Kidney tubule cell (primary cell): ENCODE data around the gene MBD5.
A peak's percentile ranks its signal among the peaks of the same experiment; 100 is the strongest.

Source experiments
- DNase-seq: peaks from one replicate; pipeline ENCODE4 v3.0.0-alpha.2; 2018; ENCODE audit warnings: low spot score

The MBD5 gene

DNA sequence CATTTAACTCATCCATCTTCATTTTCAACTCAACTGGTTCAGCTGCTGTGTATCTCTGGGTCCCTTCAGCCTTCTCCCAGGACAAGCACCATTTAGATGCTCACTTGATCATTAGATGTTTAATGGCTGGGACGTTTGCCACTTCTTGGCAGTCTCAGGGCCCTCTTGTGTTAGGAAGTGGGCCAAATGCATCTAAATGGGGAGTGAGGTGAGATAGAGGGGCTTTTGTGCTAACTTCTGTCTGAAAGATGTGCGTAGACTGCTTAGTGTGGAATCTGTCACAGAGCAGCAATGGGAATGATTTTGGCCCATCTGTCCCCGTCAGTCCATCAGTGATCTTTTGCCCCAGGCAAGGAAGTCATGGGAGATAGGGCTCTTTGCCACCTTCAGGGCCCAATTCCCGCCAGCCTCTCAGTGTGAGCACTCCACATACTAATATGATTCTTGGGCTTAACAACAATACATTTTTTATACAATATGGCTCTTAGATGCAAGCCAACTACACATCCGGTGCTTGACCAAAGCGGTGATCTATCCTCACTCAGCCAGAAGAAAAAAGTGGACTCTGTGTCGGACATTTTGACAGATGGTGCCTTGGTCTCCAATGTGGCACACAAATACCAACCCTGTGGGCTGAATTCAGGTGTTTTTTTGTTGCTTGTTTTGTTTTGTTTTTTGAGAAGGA, 528.0 kb downstream of the MBD5 start:
- no peak for DNase-seq

DNA sequence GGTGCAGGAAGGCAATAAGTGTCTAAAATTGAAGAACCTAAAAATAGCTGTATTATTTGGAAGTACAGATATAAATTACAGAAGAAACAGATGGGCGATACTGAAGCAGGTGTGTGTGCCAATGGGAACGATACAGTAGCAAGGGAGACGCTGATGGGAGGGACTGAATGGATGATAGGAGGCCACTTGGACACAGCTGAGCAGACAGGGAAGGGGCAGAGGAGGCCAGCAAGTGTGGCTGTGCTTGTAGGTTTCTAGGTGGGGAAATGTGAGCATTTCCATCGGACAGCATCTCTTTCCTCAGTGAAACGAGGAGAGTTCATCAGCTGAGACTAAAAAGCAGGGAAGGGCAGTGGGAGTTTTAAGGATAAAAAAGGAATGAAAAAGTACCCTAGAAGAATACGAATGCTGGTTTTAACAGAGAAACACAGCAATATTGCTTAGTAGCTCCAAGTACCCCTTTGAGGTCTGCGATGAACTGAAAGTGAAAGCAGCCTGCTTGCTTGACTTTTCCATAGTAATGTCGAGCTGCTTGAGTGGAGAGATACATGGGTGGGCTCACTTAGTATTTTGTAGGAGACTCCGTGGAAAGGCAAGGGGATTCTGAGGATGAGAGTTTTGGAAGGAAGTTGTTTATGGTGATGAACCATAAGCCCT, 531.9 kb downstream of the MBD5 start:
- no peak for DNase-seq

DNA sequence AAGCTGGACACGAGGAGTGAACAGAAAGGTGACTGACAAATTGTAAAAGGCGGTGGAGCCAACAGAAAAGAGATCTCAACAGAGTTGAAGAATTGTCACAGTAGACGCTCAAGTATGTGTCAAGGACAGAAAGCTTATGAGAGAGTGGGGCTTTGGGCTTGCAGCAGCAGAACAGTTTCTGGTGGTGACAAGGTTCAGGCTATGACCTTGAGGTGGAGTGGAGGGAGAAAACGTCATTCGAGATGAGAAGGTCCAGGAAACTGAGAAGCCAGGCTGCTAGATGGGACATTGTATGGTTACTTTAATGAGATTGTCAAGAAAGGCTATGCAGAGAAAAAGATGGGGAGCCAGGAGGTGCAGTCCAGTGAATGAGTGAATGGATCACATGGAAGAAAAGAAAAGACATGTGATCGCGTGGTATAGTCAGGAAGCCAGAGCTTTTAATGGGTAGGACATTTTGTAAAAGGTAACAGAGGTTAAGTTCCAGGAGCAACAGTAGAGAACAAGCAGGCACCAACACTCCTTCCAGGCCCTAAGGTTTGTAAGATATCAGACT, 532.5 kb downstream of the MBD5 start:
- DNase-seq = no peak

DNA sequence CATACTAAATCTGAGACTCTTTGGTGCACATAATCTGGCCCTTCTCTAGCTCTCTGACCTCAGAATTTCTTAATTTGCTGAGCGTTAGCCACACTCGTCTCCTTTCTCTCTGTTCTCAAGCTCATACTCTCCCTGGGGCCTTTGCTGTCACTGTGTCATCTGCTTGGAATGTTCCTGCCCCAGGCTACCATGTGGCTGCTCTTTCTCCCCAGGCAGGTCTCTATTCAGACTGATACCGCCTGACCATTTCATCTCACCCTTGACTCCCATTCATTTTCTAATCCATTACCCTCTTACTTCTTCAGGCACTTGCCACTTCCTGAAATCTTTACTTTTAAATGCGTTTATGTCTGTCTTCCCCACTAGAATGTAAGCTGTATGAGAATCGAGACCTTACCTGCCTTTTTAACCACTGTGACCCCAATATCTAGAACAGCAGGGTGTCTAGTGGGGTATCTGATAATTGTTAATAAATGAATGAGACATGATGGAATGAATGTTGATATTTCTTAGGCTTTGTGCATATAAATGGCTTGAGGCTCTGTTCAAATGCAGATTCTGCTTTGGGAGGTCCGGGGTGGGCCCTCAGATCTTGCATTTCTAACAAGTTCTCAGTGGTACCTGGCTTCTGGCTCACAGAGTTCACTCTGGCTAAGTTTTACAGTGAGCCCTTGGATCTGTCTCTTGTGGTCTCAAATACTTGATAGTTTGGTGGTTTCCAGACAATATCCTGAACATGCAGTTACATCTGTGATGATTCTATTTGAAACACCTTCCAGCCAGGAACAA, 533.8 kb downstream of the MBD5 start:
- DNase-seq = peak; percentile 62

GRCh38 chr2:148555622-148556294, 534.9 kb downstream of the MBD5 start:
- no peak for DNase-seq

DNA sequence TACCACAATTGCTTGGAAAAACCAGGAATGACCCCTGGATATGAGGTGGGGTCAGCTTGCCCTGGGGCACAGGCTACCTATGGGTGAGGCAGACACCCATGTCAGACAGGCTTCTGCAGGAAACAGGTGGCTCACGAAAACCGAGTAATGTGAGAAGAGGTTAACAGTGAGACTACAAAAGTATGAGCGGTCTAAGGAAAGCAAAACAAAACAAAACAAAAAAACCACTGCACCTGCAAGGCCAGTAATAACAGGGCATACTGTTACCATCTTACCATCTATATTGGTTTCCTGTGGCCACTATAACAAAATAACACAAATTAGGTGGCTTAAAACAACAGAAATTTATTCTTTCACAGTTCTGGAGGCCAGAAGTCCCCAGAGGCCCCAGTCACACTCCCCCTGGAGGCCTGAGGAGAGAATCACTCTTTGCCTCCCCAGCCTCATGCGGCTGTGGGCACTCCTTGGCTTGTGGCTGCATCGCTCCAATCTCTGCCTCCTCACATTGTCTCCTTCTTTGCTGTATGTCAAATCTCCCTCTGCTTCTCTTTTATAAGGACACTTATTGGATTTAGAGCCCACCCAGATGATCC, 537.0 kb downstream of the MBD5 start:
- DNase-seq = no peak

DNA sequence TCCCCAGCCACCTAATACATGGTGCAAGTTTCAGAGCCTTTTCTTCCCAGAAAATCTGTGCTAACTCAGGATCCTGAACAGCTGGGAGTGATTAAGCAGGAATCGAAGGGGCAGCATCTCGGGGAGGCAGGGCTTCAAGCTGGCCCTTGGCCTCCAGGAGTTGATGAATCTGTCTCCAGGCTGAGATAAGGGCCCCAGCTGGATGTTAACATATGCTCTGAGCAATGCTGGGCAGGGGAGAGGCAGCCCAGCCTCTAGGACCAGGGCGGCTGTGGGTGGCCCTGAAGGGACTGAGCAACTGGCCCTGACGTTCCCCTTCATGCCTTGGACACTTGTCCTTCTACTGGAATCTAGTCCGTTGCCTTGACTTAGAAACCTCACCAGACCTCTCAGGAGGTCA, 539.6 kb downstream of the MBD5 start:
- DNase-seq = no peak

- DNase-seq = no peak
These were observed 540.5 kb downstream of the MBD5 start for GRCh38 chr2:148561389-148561788.

DNA sequence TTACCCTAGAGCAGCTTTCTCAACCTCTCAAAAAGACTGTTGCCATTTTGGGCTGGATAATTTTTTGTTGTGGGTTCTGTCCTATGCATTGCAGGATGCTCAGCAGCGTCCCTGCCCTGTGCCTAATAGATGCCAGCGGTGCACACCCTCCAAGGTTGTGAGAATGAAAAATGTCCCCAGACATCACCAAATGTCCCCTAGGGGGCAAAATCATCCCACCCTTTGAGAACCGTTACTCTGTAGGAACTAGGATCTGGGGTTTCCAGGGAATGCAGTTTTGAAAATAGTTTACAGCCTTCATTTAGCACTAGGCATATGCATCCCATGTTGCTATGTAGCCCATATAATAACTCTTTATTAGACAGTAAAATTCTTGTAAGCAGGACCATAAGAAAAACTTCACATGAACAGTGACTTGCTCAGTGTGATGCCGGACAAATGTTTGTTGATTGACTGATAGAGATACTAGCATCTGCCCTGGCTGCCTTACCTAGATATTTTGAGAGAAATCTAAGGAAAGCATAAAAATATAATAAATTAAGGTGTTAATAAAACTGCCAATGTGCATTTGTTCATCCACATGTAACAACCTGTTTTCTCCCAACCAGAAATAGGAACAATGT, 544.5 kb downstream of the MBD5 start:
- no peak for DNase-seq
